ENCODE measurements around the gene GLOD4.

GLOD4 gene

DNA sequence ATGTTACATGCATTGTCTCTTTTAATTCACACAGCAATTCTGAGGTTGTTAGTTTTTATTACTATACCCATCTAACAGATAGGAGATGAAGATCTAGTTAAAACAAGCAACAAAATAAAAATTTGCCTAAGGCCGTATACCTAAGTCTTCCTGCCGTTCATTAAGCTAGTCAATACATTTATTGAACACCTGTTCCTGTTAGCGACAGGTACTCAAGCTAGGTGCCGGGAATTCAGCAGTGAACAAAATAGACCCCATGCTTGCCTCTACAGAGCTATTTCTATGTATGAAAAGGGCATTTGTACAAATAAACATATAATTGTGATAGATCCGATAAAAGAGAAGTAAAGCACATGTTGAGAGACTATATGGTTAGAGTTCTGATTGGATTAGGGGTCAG lies 64.0 kb downstream of the GLOD4 start:
- TF ChIP-seq CTCF (IDR thresholded peaks at IDR 0.05; ENCODE audit: extremely low read depth, insufficient read depth, missing control alignments), result no peak
- in situ Hi-C loops (cut with MboI; ENCODE audit: low pct_unique_long_range_greater_than_20kb, low sequenced_read_pairs, unreplicated experiment), result no loop called here
- DNase-seq (ENCODE audit: low spot score), result no peak

Data from GM13977 (cell line).